Measurements from ENCODE around the gene JAK2. TPM values are rescaled to one million over a fixed set of nuclear protein-coding genes. Genes with fewer than 3 reads are reported as not detected.

The JAK2 gene
- total and polyA plus RNA-seq, 10 of the 15 experiments (the other 5 are each of a cell fraction or from before 2014, with no cell fraction given): 4.1 to 22.9 (median 13.7) TPM

- FAIRE-seq: peak; percentile 27
- no peak for DNase-seq (ENCODE audit: low read depth, low spot score)
- CTCF ChIA-PET: interaction anchor here (0.5 to 1.2 kb wide), 4 partner anchors 11 to 249 kb away, joined by 3 to 5 read pairs (median 3); no protein-coding TSS in a partner anchor
- Histone ChIP-seq H3K27ac (ENCODE audit: control insufficient read depth, insufficient read depth) (no peak overlapping the region), H3K27me3 (replicated peaks in 1 of 2; ENCODE audit: control insufficient read depth in 2 of 2, insufficient read depth in 2 of 2, low read length in 1 of 2) (no peaks in the 10 kb centered on the region), H3K9ac (ENCODE audit: control insufficient read depth, insufficient read depth, low read length) (no peak overlapping the region), H3K36me3 (ENCODE audit: control insufficient read depth in 2 of 2, insufficient read depth in 2 of 2, low read length in 1 of 2) (no peaks in the 10 kb centered on the region), H3K4me3 (no peak overlapping the region), H3K4me2 (ENCODE audit: control insufficient read depth, insufficient read depth) (no peak overlapping the region), H3K4me1 (ENCODE audit: control insufficient read depth, insufficient read depth, low read length) (no peaks in the 10 kb centered on the region), H3K79me2 (ENCODE audit: control insufficient read depth, insufficient read depth, low read length) (peaks cover 8% of the 10 kb centered on the region), H3K9me3 (replicated peaks; ENCODE audit: control insufficient read depth, insufficient read depth, low read length) (peaks cover 5% of the 10 kb centered on the region), H2AFZ (ENCODE audit: control insufficient read depth, low read depth, low read length) (no peak overlapping the region), H4K20me1 (ENCODE audit: control insufficient read depth, insufficient read depth) (no peaks in the 10 kb centered on the region; the same call in 1 of the 2 replicates)
- in situ Hi-C loops (cut with MboI) (no loop called here), intact Hi-C loops (cut with micrococcal nuclease; ENCODE audit: unreplicated experiment) (no loop called here)
- no peak for ATAC-seq
- POLR2A ChIA-PET: interaction anchor here (0.5 kb wide), 1 partner anchor 77 kb away, joined by 4 read pairs; no protein-coding TSS in a partner anchor
- SMC1A ChIA-PET (ENCODE audit: uncharacterized antibody, unreplicated experiment): interaction anchor here (1.1 to 1.4 kb wide), 2 partner anchors 9 to 178 kb away, joined by 3 to 4 read pairs; no protein-coding TSS in a partner anchor
- RAD21 ChIA-PET (ENCODE audit: unreplicated experiment): no interaction called here
- no TSS peak for BruUV-seq (replicated peaks)
- no peak for TF ChIP-seq JUND (IDR thresholded peaks at IDR 0.05; ENCODE audit: low read depth, low read length)
- no peak for TF ChIP-seq BCLAF1 (IDR thresholded peaks at IDR 0.05)
- no peak for TF ChIP-seq SIN3A (IDR thresholded peaks at IDR 0.05; ENCODE audit: low read depth, low read length)
- TF ChIP-seq KAT2A (conservative IDR thresholded peaks at IDR 0.05; ENCODE audit: control insufficient read depth, low read depth, low read length): no peak
- TF ChIP-seq ZZZ3 (IDR thresholded peaks at IDR 0.05; ENCODE audit: control insufficient read depth, insufficient read length, low read depth): no peak
- no peak for TF ChIP-seq ELK1 (IDR thresholded peaks at IDR 0.05; ENCODE audit: low read depth, low read length)
- no peak for TF ChIP-seq ZNF622 (IDR thresholded peaks at IDR 0.05)
- no peak for TF ChIP-seq EP300 (IDR thresholded peaks at IDR 0.05; ENCODE audit: borderline replicate concordance in 1 of 2, control insufficient read depth in 1 of 2, low read depth in 2 of 2, low read length in 2 of 2)
- TF ChIP-seq EED (IDR thresholded peaks at IDR 0.05; ENCODE audit: low read depth): no peak
- no peak for TF ChIP-seq HDAC2 (IDR thresholded peaks at IDR 0.05)
- TF ChIP-seq POLR2AphosphoS2 (IDR thresholded peaks at IDR 0.05; ENCODE audit: low read depth, low read length): no peak
- no peak for TF ChIP-seq PML (IDR thresholded peaks at IDR 0.05; ENCODE audit: low read length)
- no peak for TF ChIP-seq GATAD2B (conservative IDR thresholded peaks at IDR 0.05; ENCODE audit: low read depth)
- TF ChIP-seq GABPA (IDR thresholded peaks at IDR 0.05; ENCODE audit: low read depth): no peak
- no peak for TF ChIP-seq ZNF592 (IDR thresholded peaks at IDR 0.05)
Observed at GRCh38 chr9:5008202-5008601, 23.1 kb downstream of the JAK2 start.
